ENCODE results near the gene SENP3.
"Not testable (repeated sequence)": the region's sequence is repeated elsewhere in the genome, so short reads cannot be mapped to it uniquely, and the experiment has no call there.

Gene SENP3

GRCh38 chr17:7589891-7590691 lies 28.4 kb downstream of the SENP3 start, which contains the start of gene SOX15:
Gene SOX15, minus strand, starts transcription at chr17:7590094. Its CDS starts 418 bp downstream, at chr17:7589676.
- Histone ChIP-seq H3K27ac (peak within 1 kb of the TSS; percentile 57 to 71), H3K4me3 (peak within 1 kb of the TSS; percentile 48 to 62), H3K27me3 (no peaks in the 10 kb centered on the region), H3K4me1 (peaks cover 0 to 25% (median 17%) of the 10 kb centered on the region in 4 donors), H3K36me3 (peaks cover 40 to 62% (median 43%) of the 10 kb centered on the region in 3 donors), H3K9me3 (no peaks in the 10 kb centered on the region)
- DNase-seq, result no peak
- intact Hi-C loops (cut with DNase I; ENCODE audit: low total_unique reads), result loop anchor here (2.0 kb wide), 1 partner anchor 71 kb away; no protein-coding TSS in a partner anchor
- no peak for TF ChIP-seq CTCF (IDR thresholded peaks at IDR 0.05)

- H3K36me3 ChIP-seq, result peaks cover 47 to 69% (median 50%) of the 10 kb centered on the region in 3 donors
- peaks cover 0 to 22% (median 16%) of the 10 kb centered on the region in 4 donors for H3K4me1 ChIP-seq
- no peaks in the 10 kb centered on the region for H3K27me3 ChIP-seq
- intact Hi-C loops (cut with DNase I; ENCODE audit: low total_unique reads), result no loop called here
- DNase-seq, result no peak
- H3K27ac ChIP-seq, result no peak overlapping the region
- no peaks in the 10 kb centered on the region for H3K9me3 ChIP-seq
- no peak overlapping the region for H3K4me3 ChIP-seq
- no peak for TF ChIP-seq CTCF (IDR thresholded peaks at IDR 0.05)
Measured at GRCh38 chr17:7590743-7591142, 29.0 kb downstream of the SENP3 start.

GRCh38 chr17:7591596-7591995 lies 29.9 kb downstream of the SENP3 start:
- no peaks in the 10 kb centered on the region for H3K27me3 ChIP-seq
- H3K36me3 ChIP-seq, result peaks cover 55 to 74% (median 58%) of the 10 kb centered on the region in 3 donors
- no peak for TF ChIP-seq CTCF (IDR thresholded peaks at IDR 0.05)
- DNase-seq, result no peak
- H3K4me1 ChIP-seq, result peaks cover 0 to 22% (median 16%) of the 10 kb centered on the region in 4 donors
- H3K27ac ChIP-seq, result no peak overlapping the region
- no peak overlapping the region for H3K4me3 ChIP-seq
- intact Hi-C loops (cut with DNase I; ENCODE audit: low total_unique reads), result no loop called here
- H3K9me3 ChIP-seq, result no peaks in the 10 kb centered on the region

- DNase-seq, result no peak
- H3K36me3 ChIP-seq, result peaks cover 60 to 74% (median 67%) of the 10 kb centered on the region in 3 donors
- TF ChIP-seq CTCF (IDR thresholded peaks at IDR 0.05), result no peak
- intact Hi-C loops (cut with DNase I; ENCODE audit: low total_unique reads), result loop anchor here (1.0 kb wide), 1 partner anchor 18 kb away; no protein-coding TSS in a partner anchor
- H3K4me3 ChIP-seq, result no peak overlapping the region
- H3K27ac ChIP-seq, result no peak overlapping the region
- H3K4me1 ChIP-seq, result peaks cover 0 to 22% (median 16%) of the 10 kb centered on the region in 4 donors
- H3K27me3 ChIP-seq, result no peaks in the 10 kb centered on the region
- no peaks in the 10 kb centered on the region for H3K9me3 ChIP-seq
Measured at GRCh38 chr17:7592422-7593021, 30.8 kb downstream of the SENP3 start.

- peaks cover 0 to 17% (median 15%) of the 10 kb centered on the region in 4 donors for H3K4me1 ChIP-seq
- TF ChIP-seq CTCF (IDR thresholded peaks at IDR 0.05), result no peak
- no peaks in the 10 kb centered on the region for H3K27me3 ChIP-seq
- intact Hi-C loops (cut with DNase I; ENCODE audit: low total_unique reads), result loop anchor here (1.0 kb wide), 1 partner anchor 17 kb away; no protein-coding TSS in a partner anchor
- H3K36me3 ChIP-seq, result peaks cover 64 to 75% (median 72%) of the 10 kb centered on the region in 3 donors
- H3K9me3 ChIP-seq, result no peaks in the 10 kb centered on the region
- no peak overlapping the region for H3K27ac ChIP-seq
- no peak for DNase-seq
- no peak overlapping the region for H3K4me3 ChIP-seq
Measured at GRCh38 chr17:7593296-7593695, 31.6 kb downstream of the SENP3 start.

GRCh38 chr17:7597561-7597960 lies 35.8 kb downstream of the SENP3 start:
- peaks cover 92 to 97% (median 97%) of the 10 kb centered on the region in 3 donors for H3K36me3 ChIP-seq
- DNase-seq; H3K4me1 ChIP-seq; intact Hi-C loops (cut with DNase I; ENCODE audit: low total_unique reads); H3K27me3 ChIP-seq; H3K4me3 ChIP-seq; H3K27ac ChIP-seq; H3K9me3 ChIP-seq: not testable (repeated sequence)

Data from tibial artery (tissue), 4 donors.